Measurements from ENCODE around the gene IZUMO2. TPM values are rescaled to one million over a fixed set of nuclear protein-coding genes. Genes with fewer than 3 reads are reported as not detected.

Gene IZUMO2
- total RNA-seq: not detected in 2 replicates

- DNase-seq (ENCODE audit: low read depth in 2 of 2): no peak
These were observed at the start of gene IZUMO2 for GRCh38 chr19:50162988-50163387. Gene IZUMO2, minus strand, starts transcription at chr19:50163281. Its CDS starts 87 bp downstream, at chr19:50163194.

- DNase-seq (ENCODE audit: low read depth in 2 of 2): no peak
These were observed 47.3 kb upstream of the IZUMO2 start for GRCh38 chr19:50210425-50210824.

- no peak for DNase-seq (ENCODE audit: low read depth in 2 of 2)
These were observed 46.0 kb upstream of the IZUMO2 start for GRCh38 chr19:50209131-50209530.

GRCh38 chr19:50207730-50208129, 44.6 kb upstream of the IZUMO2 start:
- no peak for DNase-seq (ENCODE audit: low read depth in 2 of 2)

GRCh38 chr19:50206191-50206590, 43.1 kb upstream of the IZUMO2 start:
- no peak for DNase-seq (ENCODE audit: low read depth in 2 of 2)

GRCh38 chr19:50205681-50206138, 42.6 kb upstream of the IZUMO2 start:
- no peak for DNase-seq (ENCODE audit: low read depth in 2 of 2)

- DNase-seq (ENCODE audit: low read depth in 2 of 2): no peak
These were observed 42.0 kb upstream of the IZUMO2 start for GRCh38 chr19:50204811-50205675.

- no peak for DNase-seq (ENCODE audit: low read depth in 2 of 2)
These were observed 41.0 kb upstream of the IZUMO2 start for GRCh38 chr19:50204081-50204428.

GRCh38 chr19:50203281-50204080, 40.4 kb upstream of the IZUMO2 start, which contains the start of gene MYH14:
Gene MYH14, plus strand, starts transcription at chr19:50203622. Its CDS starts 6,744 bp downstream, at chr19:50210366.
- peak; percentile 76 to 81 for DNase-seq (ENCODE audit: low read depth in 2 of 2)

- DNase-seq (ENCODE audit: low read depth in 2 of 2): no peak
These were observed 39.8 kb upstream of the IZUMO2 start for GRCh38 chr19:50202962-50203280.

- no peak for DNase-seq (ENCODE audit: low read depth in 2 of 2)
These were observed 39.3 kb upstream of the IZUMO2 start for GRCh38 chr19:50202386-50202785.

- DNase-seq (ENCODE audit: low read depth in 2 of 2): no peak
These were observed 36.1 kb upstream of the IZUMO2 start for GRCh38 chr19:50199259-50199555.

- peak in 1 of 2 donors; percentile 64 for DNase-seq (ENCODE audit: low read depth in 2 of 2)
These were observed 35.6 kb upstream of the IZUMO2 start for GRCh38 chr19:50198431-50199258.

- DNase-seq (ENCODE audit: low read depth in 2 of 2): no peak
These were observed 34.3 kb upstream of the IZUMO2 start for GRCh38 chr19:50197348-50197747.

GRCh38 chr19:50196322-50196932, 33.3 kb upstream of the IZUMO2 start:
- no peak for DNase-seq (ENCODE audit: low read depth in 2 of 2)

GRCh38 chr19:50195224-50195623, 32.1 kb upstream of the IZUMO2 start:
- DNase-seq (ENCODE audit: low read depth in 2 of 2): no peak

GRCh38 chr19:50192463-50193211, 29.6 kb upstream of the IZUMO2 start:
- DNase-seq (ENCODE audit: low read depth in 2 of 2): no peak

GRCh38 chr19:50191216-50191615, 28.1 kb upstream of the IZUMO2 start:
- DNase-seq (ENCODE audit: low read depth in 2 of 2): no peak

- DNase-seq (ENCODE audit: low read depth in 2 of 2): no peak
These were observed 27.4 kb upstream of the IZUMO2 start for GRCh38 chr19:50190439-50190891.

- DNase-seq (ENCODE audit: low read depth in 2 of 2): no peak
These were observed 26.2 kb upstream of the IZUMO2 start for GRCh38 chr19:50189331-50189730.

- no peak for DNase-seq (ENCODE audit: low read depth in 2 of 2)
These were observed 24.9 kb upstream of the IZUMO2 start for GRCh38 chr19:50187937-50188336.

All from lung microvascular endothelial cell (primary cell).